Cardiac fibroblast (primary cell): ENCODE measurements around the gene TPH1.
"Not testable (repeated sequence)": the region's sequence is repeated elsewhere in the genome, so short reads cannot be mapped to it uniquely, and the experiment has no call there.

Experiments used
- DNase-seq, 2 donors: peaks; one replicate each; pipeline versions ENCODE4 v3.0.0 to v3.0.0-alpha.2; 2010; ENCODE audit warnings: low read depth in 2 of 2
- H3K4me3 ChIP-seq, 2 donors: replicated peaks in 1 of 2; 1 replicate in 1 of 2; 2 replicates in 1 of 2; pipeline ENCODE4 v1.5.1; 2011; ENCODE audit warnings: low read depth in 2 of 2, low read length in 2 of 2, mild to moderate bottlenecking in 2 of 2, moderate library complexity in 1 of 2
- CTCF ChIP-seq: IDR thresholded peaks from one replicate; pipeline ENCODE4 v1.5.1; 2011; ENCODE audit warnings: low read depth, mild to moderate bottlenecking, low read length, inconsistent platforms

TPH1 gene

GRCh38 chr11:18001191-18001590 is 44.9 kb downstream of the TPH1 start:
- DNase-seq: no peak
- H3K4me3 ChIP-seq: no peak overlapping the region
- no peak for TF ChIP-seq CTCF

GRCh38 chr11:18000760-18001159 is 45.3 kb downstream of the TPH1 start:
- DNase-seq: no peak
- H3K4me3 ChIP-seq: no peak overlapping the region
- no peak for TF ChIP-seq CTCF

- not testable (repeated sequence) for DNase-seq, H3K4me3 ChIP-seq
Measured at GRCh38 chr11:18000128-18000527, 45.9 kb downstream of the TPH1 start.
